ENCODE results near the gene BMP6. TPM values are rescaled to one million over a fixed set of nuclear protein-coding genes. Genes with fewer than 3 reads are reported as not detected.

The BMP6 gene
- total and polyA plus RNA-seq, 2 experiments from 2014 or later, result 0.84 to 2.8 TPM

GRCh38 chr6:7914991-7915789 lies 189.3 kb downstream of the BMP6 start:
- H3K9me2 ChIP-seq (ENCODE audit: insufficient read depth), result 0 out of 2 replicates have a peak, but pooled peaks cover 3% of the 10 kb centered on the region
- peaks cover 9% of the 10 kb centered on the region; the same call in 1 of the 2 replicates for H3K27me3 ChIP-seq (ENCODE audit: insufficient read depth)
- ATAC-seq (no peak), DNase-seq (ENCODE audit: low spot score) (no peak)
- Mint-ChIP-seq H3K27ac (no peak overlapping the region), H3K27me3 (ENCODE audit: insufficient read depth, low read depth, poor library complexity) (no peaks in the 10 kb centered on the region), H3K4me3 (no peak overlapping the region), H3K4me1 (peaks cover 2% of the 10 kb centered on the region; the same call in 1 of the 3 replicates), H3K9me3 (no peaks in the 10 kb centered on the region), H3K36me3 (ENCODE audit: low read depth) (no peaks in the 10 kb centered on the region)
- no peak overlapping the region for H2AFZ ChIP-seq
- peaks cover 4% of the 10 kb centered on the region; the same call in 1 of the 2 replicates for H3K4me1 ChIP-seq (ENCODE audit: insufficient read depth)
- H3K27ac ChIP-seq (ENCODE audit: low read depth), result no peak overlapping the region
- no peak overlapping the region for H3K4me2 ChIP-seq
- TF ChIP-seq ETS1 (IDR thresholded peaks at IDR 0.05), result no peak
- no peak for TF ChIP-seq CREB1 (CRISPR knock-in tag; IDR thresholded peaks at IDR 0.05; ENCODE audit: low read depth)
- TF ChIP-seq JUNB (IDR thresholded peaks at IDR 0.05; ENCODE audit: unreplicated experiment), result no peak
- TF ChIP-seq EZH2phosphoT487 (IDR thresholded peaks at IDR 0.05; ENCODE audit: unreplicated experiment), result no peak
- TF ChIP-seq ZNF114 (CRISPR knock-in tag; IDR thresholded peaks at IDR 0.05), result no peak
- no peak for TF ChIP-seq EZH2 (IDR thresholded peaks at IDR 0.05; ENCODE audit: low read depth, unreplicated experiment)
- no peak for TF ChIP-seq NANOG (IDR thresholded peaks at IDR 0.05; ENCODE audit: borderline replicate concordance)
- TF ChIP-seq REST (IDR thresholded peaks at IDR 0.05; ENCODE audit: unreplicated experiment), result no peak
- no peak for TF ChIP-seq ZNF462 (CRISPR knock-in tag; IDR thresholded peaks at IDR 0.05)
- TF ChIP-seq ZNF331 (CRISPR knock-in tag; IDR thresholded peaks at IDR 0.05; ENCODE audit: low read depth), result no peak
- TF ChIP-seq POLR2AphosphoS5 (IDR thresholded peaks at IDR 0.05; ENCODE audit: low read depth), result no peak
- TF ChIP-seq STAT1 (IDR thresholded peaks at IDR 0.05; ENCODE audit: unreplicated experiment), result no peak
- TF ChIP-seq CTCF (conservative IDR thresholded peaks at IDR 0.05; ENCODE audit: low read depth in 2 of 2), result no peak
- H3K36me3 ChIP-seq (ENCODE audit: insufficient read depth), result no peaks in the 10 kb centered on the region
- H3K79me2 ChIP-seq (replicated peaks; ENCODE audit: insufficient read depth), result no peaks in the 10 kb centered on the region
- no peak overlapping the region for H3K4me3 ChIP-seq
- H3F3A ChIP-seq (replicated peaks; ENCODE audit: low read depth), result peaks cover 6% of the 10 kb centered on the region; the same call in 1 of the 2 replicates
- H4K20me1 ChIP-seq (replicated peaks; ENCODE audit: insufficient read depth), result no peaks in the 10 kb centered on the region
